Panc1 (cell line): ENCODE measurements around the gene CUL1. TPM values are rescaled to one million over a fixed set of nuclear protein-coding genes. Genes with fewer than 3 reads are reported as not detected.

Experiments used
- ATAC-seq: fragments of 200-7000 bp; cut with Tn5 transposase; 2 replicates; pipeline ENCODE4 v1.9.1; 2020; ENCODE audit warnings: mild to moderate bottlenecking, moderate library complexity
- BruUV-seq: library from RNA; stranded (reverse); fragments of 400-500 nt; replicated peaks from 2 replicates; lab custom pipeline; 2021; lab: Mats Ljungman, UMichigan
- CTCF ChIA-PET: fragments of 300-600 bp; sonication (Branson Sonifier 250); formaldehyde crosslinking; loops from one replicate; lab custom pipeline; 2022; ENCODE audit warnings: antibody characterized with exemption; lab: Charles Lee
- POLR2A ChIA-PET: fragments of 300-600 bp; sonication (Branson Sonifier 250); formaldehyde crosslinking; loops from one replicate; lab custom pipeline; 2022; ENCODE audit warnings: antibody characterized with exemption; lab: Charles Lee
- DNase-seq: peaks from one replicate; pipeline ENCODE4 v3.0.0-alpha.2; 2010; ENCODE audit warnings: low read depth, low spot score
- H3K27ac ChIP-seq: 2 replicates; pipeline ENCODE4 v1.5.1; 2011; ENCODE audit warnings: mild to moderate bottlenecking, low read length, inconsistent platforms
- H3K27me3 ChIP-seq: fragments of 200-500 bp; sonication (Bioruptor generic); 2 replicates; pipeline ENCODE4 v1.6.0; 2014; ENCODE audit warnings: low read length, inconsistent platforms; ENCODE audit not compliant: control insufficient read depth, insufficient read depth
- H3K36me3 ChIP-seq: fragments of 200-500 bp; sonication (Bioruptor generic); 2 replicates; pipeline ENCODE4 v1.5.1; 2014; ENCODE audit warnings: inconsistent platforms, mild to moderate bottlenecking, low read length, moderate library complexity; ENCODE audit not compliant: control insufficient read depth, insufficient read depth
- H3K4me1 ChIP-seq: 2 replicates; pipeline ENCODE4 v1.5.1; 2011; ENCODE audit warnings: inconsistent platforms, mild to moderate bottlenecking, low read length, moderate library complexity; ENCODE audit not compliant: control insufficient read depth, insufficient read depth
- H3K4me3 ChIP-seq, 2 experiments: 2 replicates each; pipeline ENCODE4 v1.5.1; 2011 to 2012; ENCODE audit warnings: low read depth in 2 of 2, low read length in 2 of 2, mild to moderate bottlenecking in 2 of 2, inconsistent platforms in 1 of 2, moderate library complexity in 1 of 2
- H3K9me3 ChIP-seq: fragments of 200-500 bp; sonication (Bioruptor generic); 2 replicates; pipeline ENCODE4 v1.5.1; 2014; ENCODE audit warnings: low read depth, mild to moderate bottlenecking, inconsistent platforms, low read length, moderate library complexity; ENCODE audit not compliant: control insufficient read depth, insufficient read depth
- CTCF ChIP-seq: fragments of 450-650 bp; IDR thresholded peaks from 2 replicates; pipeline ENCODE4 v1.5.1; 2017; ENCODE audit warnings: mild to moderate bottlenecking
- POLR2AphosphoS5 ChIP-seq: IDR thresholded peaks from 2 replicates; pipeline ENCODE4 v1.6.1; 2012; ENCODE audit warnings: mild to moderate bottlenecking, low read depth, low read length, moderate library complexity
- REST ChIP-seq, 2 experiments: IDR thresholded peaks; 2 replicates each; pipeline ENCODE4 v1.6.1; 2011 to 2012; ENCODE audit warnings: low read depth in 2 of 2, control low read depth in 1 of 2, low read length in 1 of 2, mild to moderate bottlenecking in 1 of 2, moderate library complexity in 1 of 2; ENCODE audit not compliant: insufficient read depth in 1 of 2
- SIN3A ChIP-seq: IDR thresholded peaks from 2 replicates; pipeline ENCODE4 v1.6.1; 2012; ENCODE audit warnings: low read depth, mild to moderate bottlenecking, low read length, moderate library complexity, borderline replicate concordance; ENCODE audit not compliant: insufficient read depth
- TCF7L2 ChIP-seq: IDR thresholded peaks from 2 replicates; pipeline ENCODE4 v1.6.1; 2011; ENCODE audit warnings: mild to moderate bottlenecking, low read depth, low read length, inconsistent platforms
- in situ Hi-C: cut with HindIII; loops from 2 replicates; pipeline ENCODE4 v1.10.0; 2016; ENCODE audit warnings: low sequenced_read_pairs, low pct_unique_long_range_greater_than_20kb
- intact Hi-C: fragments of 100-400 bp; cut with micrococcal nuclease; formaldehyde crosslinking; loops from one replicate; pipeline ENCODE4 v1.10.0; 2022; ENCODE audit not compliant: unreplicated experiment
- total RNA-seq: library from RNA; stranded (reverse); gene quantifications from one replicate; pipeline ENCODE4 v1.2.1, GENCODE V29; 2021; ENCODE audit not compliant: unreplicated experiment

Gene CUL1
- total RNA-seq, 1 experiment from 2014 or later, result 60.6 TPM

GRCh38 chr7:148717266-148717793 is 18.6 kb downstream of the CUL1 start:
- Histone ChIP-seq H3K36me3 (no peaks in the 10 kb centered on the region), H3K4me1 (no peaks in the 10 kb centered on the region), H3K9me3 (no peaks in the 10 kb centered on the region), H3K4me3 (no peak overlapping the region), H3K27me3 (no peaks in the 10 kb centered on the region), H3K27ac (no peak overlapping the region)
- POLR2A ChIA-PET, result no interaction called here
- ATAC-seq (no peak), DNase-seq (no peak)
- BruUV-seq, result no TSS peak
- CTCF ChIA-PET, result no interaction called here
- in situ Hi-C loops, result no loop called here
- intact Hi-C loops, result no loop called here
- TF ChIP-seq TCF7L2 (no peak), CTCF (no peak), POLR2AphosphoS5 (no peak), REST (IDR thresholded peaks at IDR 0.05; ENCODE audit: insufficient read depth in 1 of 2, low read depth in 2 of 2, low read length in 1 of 2) (no peak), SIN3A (no peak)

GRCh38 chr7:148718431-148718830 is 19.7 kb downstream of the CUL1 start:
- ChIA-PET CTCF (no interaction called here), POLR2A (interaction anchor here (0.7 kb wide), 1 partner anchor 65 kb away, joined by 3 read pairs; no protein-coding TSS in a partner anchor)
- no peak overlapping the region for H3K4me3 ChIP-seq
- H3K27ac ChIP-seq, result no peak overlapping the region
- intact Hi-C loops, result no loop called here
- no TSS peak for BruUV-seq
- no peak for ATAC-seq
- no peak for DNase-seq
- TF ChIP-seq CTCF, result no peak
- TF ChIP-seq TCF7L2, result no peak
- TF ChIP-seq POLR2AphosphoS5, result no peak
- TF ChIP-seq SIN3A, result no peak
- no peak for TF ChIP-seq REST (IDR thresholded peaks at IDR 0.05; ENCODE audit: insufficient read depth in 1 of 2, low read depth in 2 of 2, low read length in 1 of 2)
- in situ Hi-C loops, result no loop called here
- H3K36me3 ChIP-seq, result no peaks in the 10 kb centered on the region
- H3K4me1 ChIP-seq, result peaks cover 4% of the 10 kb centered on the region; the same call in 1 of the 2 replicates
- no peaks in the 10 kb centered on the region for H3K27me3 ChIP-seq
- H3K9me3 ChIP-seq, result no peaks in the 10 kb centered on the region
